HCT116 (cell line): ENCODE measurements around the gene ALCAM. TPM values are rescaled to one million over a fixed set of nuclear protein-coding genes. Genes with fewer than 3 reads are reported as not detected.

Experiments
- ATAC-seq: fragments of 200-7000 bp; cut with Tn5 transposase; 2 replicates; pipeline ENCODE4 v1.9.1; 2020; ENCODE audit warnings: mild to moderate bottlenecking, moderate library complexity
- BruUV-seq: library from RNA; stranded (reverse); fragments of 400-500 nt; replicated peaks from 2 replicates; lab custom pipeline; 2021; lab: Mats Ljungman, UMichigan
- CTCF ChIA-PET: fragments of 300-600 bp; sonication (Branson Sonifier 250); formaldehyde crosslinking; loops from one replicate; lab custom pipeline; 2021; ENCODE audit warnings: antibody characterized with exemption; lab: Charles Lee
- POLR2A ChIA-PET: fragments of 300-600, 350-600 bp; sonication (Branson Sonifier 250); formaldehyde crosslinking; loops from one replicate; lab custom pipeline; 2021; ENCODE audit warnings: antibody characterized with exemption; lab: Charles Lee
- RAD21 ChIA-PET, 2 experiments: fragments of 300-600 bp; sonication (Branson Sonifier 250); formaldehyde crosslinking; loops; one replicate each; lab custom pipeline; 2023; ENCODE audit warnings: low total read pairs in 2 of 2; ENCODE audit not compliant: uncharacterized antibody in 2 of 2, unreplicated experiment in 2 of 2, low non-redundant PET in 1 of 2; lab: Charles Lee
- DNase-seq: peaks from one replicate; pipeline ENCODE4 v3.0.0-alpha.2; 2010; ENCODE audit warnings: low read depth, low spot score
- H2AFZ ChIP-seq: fragments of 200-600 bp; shearing (Covaris generic), sonication (generic); 2 replicates; pipeline ENCODE4 v1.6.1; 2017; ENCODE audit warnings: low read depth, mixed run types, mixed read lengths, antibody characterized with exemption, low read length; ENCODE audit not compliant: poor library complexity, severe bottlenecking
- H3K27ac ChIP-seq: 2 replicates; pipeline ENCODE4 v1.5.1; 2012; ENCODE audit warnings: low read depth, low read length
- H3K27me3 ChIP-seq: fragments of 200-600 bp; sonication (generic); 2 replicates; pipeline ENCODE4 v1.6.1; 2016; ENCODE audit warnings: mixed run types, low read length, mixed read lengths; ENCODE audit not compliant: insufficient read depth
- H3K36me3 ChIP-seq, 2 experiments: fragments of 200-500 bp in 1 of 2; fragments of 200-600 bp in 1 of 2; sonication (Bioruptor generic) in 1 of 2; sonication (generic) in 1 of 2; 2 replicates each; pipeline versions ENCODE4 v1.5.1 to v1.6.1; 2014 to 2016; ENCODE audit warnings: low read length in 2 of 2, inconsistent platforms in 1 of 2, mixed read lengths in 1 of 2, mixed run types in 1 of 2; ENCODE audit not compliant: insufficient read depth in 2 of 2, control insufficient read depth in 1 of 2
- H3K4me1 ChIP-seq, 2 experiments: fragments of 200-600 bp in 1 of 2; sonication (generic) in 1 of 2; 2 replicates each; pipeline versions ENCODE4 v1.5.1 to v1.6.1; 2012 to 2017; ENCODE audit warnings: low read length in 2 of 2, inconsistent platforms in 1 of 2, mild to moderate bottlenecking in 1 of 2, mixed read lengths in 1 of 2, mixed run types in 1 of 2, moderate library complexity in 1 of 2; ENCODE audit not compliant: insufficient read depth in 2 of 2, control insufficient read depth in 1 of 2
- H3K4me2 ChIP-seq: fragments of 200-600 bp; sonication (generic); 2 replicates; pipeline ENCODE4 v1.6.1; 2017; ENCODE audit warnings: mixed run types, low read length, mixed read lengths
- H3K4me3 ChIP-seq, 2 experiments: fragments of 200-600 bp in 1 of 2; sonication (generic) in 1 of 2; replicated peaks in 1 of 2; 2 replicates each; pipeline ENCODE4 v1.5.1; 2011 to 2016; ENCODE audit warnings: low read length in 2 of 2, control low read depth in 1 of 2, low read depth in 1 of 2, mild to moderate bottlenecking in 1 of 2, mixed read lengths in 1 of 2, mixed run types in 1 of 2
- H3K79me2 ChIP-seq: fragments of 200-600 bp; sonication (generic); 2 replicates; pipeline ENCODE4 v1.6.1; 2017; ENCODE audit warnings: mild to moderate bottlenecking, mixed run types, low read length, moderate library complexity, mixed read lengths; ENCODE audit not compliant: insufficient read depth
- H3K9ac ChIP-seq: fragments of 200-600 bp; sonication (generic); 2 replicates; pipeline ENCODE4 v1.6.1; 2016; ENCODE audit warnings: low read length, mixed read lengths
- H3K9me2 ChIP-seq: fragments of 200-600 bp; sonication (generic), shearing (Covaris generic); 2 replicates; pipeline ENCODE4 v1.6.1; 2017; ENCODE audit warnings: mixed run types, mild to moderate bottlenecking, moderate library complexity; ENCODE audit not compliant: insufficient read depth
- H3K9me3 ChIP-seq, 2 experiments: fragments of 200-500 bp in 1 of 2; fragments of 200-600 bp in 1 of 2; sonication (Bioruptor generic) in 1 of 2; sonication (generic) in 1 of 2; 2 replicates each; pipeline ENCODE4 v1.6.1; 2014 to 2017; ENCODE audit warnings: low read length in 2 of 2, mixed read lengths in 2 of 2, inconsistent platforms in 1 of 2, low read depth in 1 of 2, mild to moderate bottlenecking in 1 of 2, mixed run types in 1 of 2, moderate library complexity in 1 of 2; ENCODE audit not compliant: control insufficient read depth in 1 of 2, insufficient read depth in 1 of 2
- H4K20me1 ChIP-seq: fragments of 200-600 bp; sonication (generic), shearing (Covaris generic); 2 replicates; pipeline ENCODE4 v1.6.1; 2017; ENCODE audit warnings: mixed run types, mild to moderate bottlenecking, moderate library complexity; ENCODE audit not compliant: insufficient read depth
- CBX3 ChIP-seq: IDR thresholded peaks from 2 replicates; pipeline ENCODE4 v1.6.1; 2012; ENCODE audit warnings: low read depth
- CEBPB ChIP-seq: IDR thresholded peaks from 2 replicates; pipeline ENCODE4 v1.6.1; 2012; ENCODE audit warnings: low read depth
- EGR1 ChIP-seq: IDR thresholded peaks from 2 replicates; pipeline ENCODE4 v1.6.1; 2012; ENCODE audit warnings: low read depth
- ELF1 ChIP-seq: IDR thresholded peaks from 2 replicates; pipeline ENCODE4 v1.6.1; 2012; ENCODE audit warnings: low read depth, borderline replicate concordance
- FOSL1 ChIP-seq: IDR thresholded peaks from 2 replicates; pipeline ENCODE4 v1.6.1; 2012; ENCODE audit warnings: low read depth
- JUND ChIP-seq: IDR thresholded peaks from 2 replicates; pipeline ENCODE4 v1.6.1; 2012
- RAD21 ChIP-seq: IDR thresholded peaks from 2 replicates; pipeline ENCODE4 v1.6.1; 2012; ENCODE audit warnings: low read depth, mild to moderate bottlenecking
- SIN3A ChIP-seq: IDR thresholded peaks from 2 replicates; pipeline ENCODE4 v1.6.1; 2012; ENCODE audit warnings: low read depth
- SP1 ChIP-seq: IDR thresholded peaks from 2 replicates; pipeline ENCODE4 v1.6.1; 2012; ENCODE audit warnings: low read depth
- SRF ChIP-seq: IDR thresholded peaks from 2 replicates; pipeline ENCODE4 v1.6.1; 2012; ENCODE audit warnings: low read depth
- TCF7L2 ChIP-seq: IDR thresholded peaks from 2 replicates; pipeline ENCODE4 v1.7.0; 2011; ENCODE audit warnings: borderline replicate concordance, inconsistent platforms; ENCODE audit not compliant: insufficient read depth, insufficient read length; ENCODE audit errors: extremely low read depth
- YY1 ChIP-seq: IDR thresholded peaks from 2 replicates; pipeline ENCODE4 v1.6.1; 2011; ENCODE audit warnings: low read length, low read depth, moderate library complexity, mild to moderate bottlenecking; ENCODE audit not compliant: insufficient replicate concordance; ENCODE audit errors: extremely low read depth
- ZFX ChIP-seq: fragments of 450-650 bp; IDR thresholded peaks from 2 replicates; pipeline ENCODE4 v1.6.1; 2017
- intact Hi-C: fragments of 100-400 bp; cut with micrococcal nuclease; formaldehyde crosslinking; loops from 2 replicates; pipeline ENCODE4 v1.10.0; 2022
- total RNA-seq: library from RNA; stranded (reverse); gene quantifications from one replicate; pipeline ENCODE4 v1.2.1, GENCODE V29; 2021; ENCODE audit not compliant: unreplicated experiment
- TF ChIP-seq, protein P1 (sequence below): IDR thresholded peaks from 2 replicates; pipeline ENCODE4 v1.6.1; 2011; ENCODE audit warnings: mild to moderate bottlenecking, low read length, moderate library complexity; ENCODE audit not compliant: insufficient replicate concordance; ENCODE audit errors: extremely low read depth
- TF ChIP-seq, protein P2 (sequence below): IDR thresholded peaks from 2 replicates; pipeline ENCODE4 v1.6.1; 2012; ENCODE audit warnings: low read depth
- TF ChIP-seq, protein P3 (sequence below): IDR thresholded peaks from 2 replicates; pipeline ENCODE4 v1.6.1; 2012

The ALCAM gene
- total RNA-seq, 1 experiment from 2014 or later: 56.7 TPM

DNA sequence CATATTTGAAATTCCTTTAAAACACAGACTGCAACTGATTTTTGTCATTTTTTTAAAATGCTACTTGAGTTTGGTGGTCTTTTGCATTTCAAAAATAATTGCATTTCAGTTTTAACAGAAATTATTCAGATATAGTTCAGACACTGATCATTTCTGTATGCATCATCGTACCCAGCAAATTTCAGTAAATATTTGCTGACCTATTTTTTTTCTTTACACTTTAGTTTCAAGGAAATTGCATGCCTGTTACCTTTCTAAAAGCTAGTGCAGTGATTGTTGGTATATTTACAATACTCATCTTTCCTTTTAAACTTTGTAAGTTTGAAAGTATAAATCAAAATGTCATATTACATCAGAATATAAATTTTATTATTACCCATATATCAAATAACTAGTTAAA is 32.4 kb downstream of the ALCAM start:
- BruUV-seq: no TSS peak
- H4K20me1 ChIP-seq: no peaks in the 10 kb centered on the region
- H3K9me2 ChIP-seq: no peaks in the 10 kb centered on the region
- H3K9me3 ChIP-seq: peaks cover 0 to 4% of the 10 kb centered on the region in 2 experiments; a peak in 1 of 4 replicates
- TF ChIP-seq, protein P1, sequence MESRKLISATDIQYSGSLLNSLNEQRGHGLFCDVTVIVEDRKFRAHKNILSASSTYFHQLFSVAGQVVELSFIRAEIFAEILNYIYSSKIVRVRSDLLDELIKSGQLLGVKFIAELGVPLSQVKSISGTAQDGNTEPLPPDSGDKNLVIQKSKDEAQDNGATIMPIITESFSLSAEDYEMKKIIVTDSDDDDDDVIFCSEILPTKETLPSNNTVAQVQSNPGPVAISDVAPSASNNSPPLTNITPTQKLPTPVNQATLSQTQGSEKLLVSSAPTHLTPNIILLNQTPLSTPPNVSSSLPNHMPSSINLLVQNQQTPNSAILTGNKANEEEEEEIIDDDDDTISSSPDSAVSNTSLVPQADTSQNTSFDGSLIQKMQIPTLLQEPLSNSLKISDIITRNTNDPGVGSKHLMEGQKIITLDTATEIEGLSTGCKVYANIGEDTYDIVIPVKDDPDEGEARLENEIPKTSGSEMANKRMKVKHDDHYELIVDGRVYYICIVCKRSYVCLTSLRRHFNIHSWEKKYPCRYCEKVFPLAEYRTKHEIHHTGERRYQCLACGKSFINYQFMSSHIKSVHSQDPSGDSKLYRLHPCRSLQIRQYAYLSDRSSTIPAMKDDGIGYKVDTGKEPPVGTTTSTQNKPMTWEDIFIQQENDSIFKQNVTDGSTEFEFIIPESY: no peak
- TF ChIP-seq ELF1 (no peak), CEBPB (no peak), CBX3 (no peak), EGR1 (no peak), JUND (no peak), TCF7L2 (no peak)
- peaks cover 69% of the 10 kb centered on the region for H3K79me2 ChIP-seq
- H3K4me3 ChIP-seq: no peak overlapping the region
- intact Hi-C loops: no loop called here
- H3K9ac ChIP-seq: peak overlapping the region; percentile 40
- peaks cover 33 to 58% of the 10 kb centered on the region in 2 experiments for H3K4me1 ChIP-seq
- no peak overlapping the region for H2AFZ ChIP-seq
- ATAC-seq (no peak), DNase-seq (no peak)
- RAD21 ChIA-PET: no interaction called here
- peak overlapping the region; percentile 86; the same call in 1 of the 2 replicates for H3K4me2 ChIP-seq
- CTCF ChIA-PET: no interaction called here
- H3K27me3 ChIP-seq: no peaks in the 10 kb centered on the region
- H3K27ac ChIP-seq: no peak overlapping the region
- H3K36me3 ChIP-seq: no peaks in the 10 kb centered on the region
- POLR2A ChIA-PET: no interaction called here

DNA sequence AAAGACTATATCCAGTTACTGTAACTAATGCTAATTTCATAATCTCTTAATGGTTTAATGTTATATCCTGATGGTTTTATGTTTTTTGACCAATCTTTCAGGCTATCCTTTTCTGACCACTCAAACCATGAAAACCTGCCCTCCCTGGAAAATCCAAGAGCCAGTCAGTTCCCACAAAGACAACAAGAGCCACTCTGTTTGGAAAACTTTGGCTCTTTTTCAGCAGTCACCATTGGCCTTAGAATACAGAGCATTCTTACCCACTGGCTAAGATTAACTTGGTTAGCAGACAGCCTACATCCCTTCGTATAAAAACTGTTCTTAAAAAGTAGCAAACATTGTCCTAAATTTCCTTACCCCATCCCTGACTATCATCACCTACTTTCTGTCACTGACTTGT is 32.9 kb downstream of the ALCAM start:
- Histone ChIP-seq H3K9ac (peak overlapping the region; percentile 40), H2AFZ (no peak overlapping the region), H4K20me1 (no peaks in the 10 kb centered on the region), H3K9me2 (no peaks in the 10 kb centered on the region), H3K4me2 (peak overlapping the region; percentile 86), H3K4me3 (0 out of 4 replicates have a peak overlapping the region, but pooled peaks of 1 of the 2 experiments have one; percentile 2), H3K9me3 (peaks cover 0 to 4% of the 10 kb centered on the region in 2 experiments; a peak in 1 of 4 replicates), H3K36me3 (no peaks in the 10 kb centered on the region), H3K79me2 (peaks cover 63% of the 10 kb centered on the region), H3K27me3 (no peaks in the 10 kb centered on the region), H3K27ac (peak overlapping the region; percentile 87; the same call in 1 of the 2 replicates), H3K4me1 (peaks cover 33 to 58% of the 10 kb centered on the region in 2 experiments)
- CTCF ChIA-PET: no interaction called here
- DNase-seq (no peak), ATAC-seq (no peak)
- intact Hi-C loops: loop anchor here (2.0 kb wide), 1 partner anchor 31 kb away; no protein-coding TSS in a partner anchor
- BruUV-seq: no TSS peak
- RAD21 ChIA-PET: no interaction called here
- POLR2A ChIA-PET: no interaction called here
- TF ChIP-seq, protein P2, sequence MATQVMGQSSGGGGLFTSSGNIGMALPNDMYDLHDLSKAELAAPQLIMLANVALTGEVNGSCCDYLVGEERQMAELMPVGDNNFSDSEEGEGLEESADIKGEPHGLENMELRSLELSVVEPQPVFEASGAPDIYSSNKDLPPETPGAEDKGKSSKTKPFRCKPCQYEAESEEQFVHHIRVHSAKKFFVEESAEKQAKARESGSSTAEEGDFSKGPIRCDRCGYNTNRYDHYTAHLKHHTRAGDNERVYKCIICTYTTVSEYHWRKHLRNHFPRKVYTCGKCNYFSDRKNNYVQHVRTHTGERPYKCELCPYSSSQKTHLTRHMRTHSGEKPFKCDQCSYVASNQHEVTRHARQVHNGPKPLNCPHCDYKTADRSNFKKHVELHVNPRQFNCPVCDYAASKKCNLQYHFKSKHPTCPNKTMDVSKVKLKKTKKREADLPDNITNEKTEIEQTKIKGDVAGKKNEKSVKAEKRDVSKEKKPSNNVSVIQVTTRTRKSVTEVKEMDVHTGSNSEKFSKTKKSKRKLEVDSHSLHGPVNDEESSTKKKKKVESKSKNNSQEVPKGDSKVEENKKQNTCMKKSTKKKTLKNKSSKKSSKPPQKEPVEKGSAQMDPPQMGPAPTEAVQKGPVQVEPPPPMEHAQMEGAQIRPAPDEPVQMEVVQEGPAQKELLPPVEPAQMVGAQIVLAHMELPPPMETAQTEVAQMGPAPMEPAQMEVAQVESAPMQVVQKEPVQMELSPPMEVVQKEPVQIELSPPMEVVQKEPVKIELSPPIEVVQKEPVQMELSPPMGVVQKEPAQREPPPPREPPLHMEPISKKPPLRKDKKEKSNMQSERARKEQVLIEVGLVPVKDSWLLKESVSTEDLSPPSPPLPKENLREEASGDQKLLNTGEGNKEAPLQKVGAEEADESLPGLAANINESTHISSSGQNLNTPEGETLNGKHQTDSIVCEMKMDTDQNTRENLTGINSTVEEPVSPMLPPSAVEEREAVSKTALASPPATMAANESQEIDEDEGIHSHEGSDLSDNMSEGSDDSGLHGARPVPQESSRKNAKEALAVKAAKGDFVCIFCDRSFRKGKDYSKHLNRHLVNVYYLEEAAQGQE: no peak
- TF ChIP-seq, protein P3, sequence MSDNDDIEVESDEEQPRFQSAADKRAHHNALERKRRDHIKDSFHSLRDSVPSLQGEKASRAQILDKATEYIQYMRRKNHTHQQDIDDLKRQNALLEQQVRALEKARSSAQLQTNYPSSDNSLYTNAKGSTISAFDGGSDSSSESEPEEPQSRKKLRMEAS: no peak
- TF ChIP-seq SIN3A (no peak), SP1 (no peak), RAD21 (no peak), TCF7L2 (no peak), CBX3 (no peak), EGR1 (no peak), ELF1 (no peak), SRF (no peak), FOSL1 (no peak), ZFX (no peak), YY1 (no peak)
